Measurements from ENCODE around the gene PVR.

GRCh38 chr19:44626048-44626624, 17.6 kb upstream of the PVR start:
- no peak for TF ChIP-seq CTCF (conservative IDR thresholded peaks at IDR 0.05; ENCODE audit: low read length)
- TF ChIP-seq EZH2phosphoT487 (IDR thresholded peaks at IDR 0.05; ENCODE audit: borderline replicate concordance, low read depth, low read length), result no peak
